Common myeloid progenitor, CD34-positive (primary cell): ENCODE data around the gene DIDO1.

Source experiments
- CTCF ChIA-PET: fragments of 350-600 bp; sonication (Branson Sonifier 250); formaldehyde crosslinking; loops from one replicate; lab custom pipeline; 2021; ENCODE audit warnings: antibody characterized with exemption; lab: Charles Lee
- POLR2A ChIA-PET: fragments of 350-600 bp; sonication (Branson Sonifier 250); formaldehyde crosslinking; loops from one replicate; lab custom pipeline; 2021; ENCODE audit warnings: antibody characterized with exemption; lab: Charles Lee
- DNase-seq, 3 donors: peaks; one replicate each; pipeline versions ENCODE4 v3.0.0 to v3.0.0-alpha.2; 2013
- H3K27ac ChIP-seq, 2 experiments: 1 replicate in 1 of 2; 2 replicates in 1 of 2; pipeline ENCODE4 v1.7.0; 2013; ENCODE audit warnings: inconsistent platforms in 2 of 2, low read length in 2 of 2, mild to moderate bottlenecking in 2 of 2, low read depth in 1 of 2, moderate library complexity in 1 of 2; ENCODE audit not compliant: severe bottlenecking in 2 of 2, insufficient read depth in 1 of 2, poor library complexity in 1 of 2
- H3K27me3 ChIP-seq, 5 experiments: replicated peaks in 2 of 5; 1 replicate in 3 of 5; 2 replicates in 2 of 5; pipeline versions ENCODE4 v1.6.1 to v1.7.0; 2013; ENCODE audit warnings: low read length in 4 of 5, mild to moderate bottlenecking in 2 of 5, moderate library complexity in 2 of 5, inconsistent platforms in 1 of 5; ENCODE audit not compliant: insufficient read depth in 5 of 5, control insufficient read depth in 4 of 5
- H3K36me3 ChIP-seq, 4 experiments: 1 replicate in 2 of 4; 2 replicates in 2 of 4; pipeline versions ENCODE4 v1.6.1 to v1.7.0; 2013; ENCODE audit warnings: low read length in 3 of 4, control low read depth in 1 of 4, mild to moderate bottlenecking in 1 of 4; ENCODE audit not compliant: control insufficient read depth in 4 of 4, insufficient read depth in 4 of 4
- H3K4me1 ChIP-seq, 4 experiments: 1 replicate in 3 of 4; 2 replicates in 1 of 4; pipeline versions ENCODE4 v1.6.1 to v1.7.1; 2013; ENCODE audit warnings: low read length in 3 of 4, mild to moderate bottlenecking in 3 of 4, control low read depth in 1 of 4, inconsistent platforms in 1 of 4, moderate library complexity in 1 of 4; ENCODE audit not compliant: control insufficient read depth in 4 of 4, insufficient read depth in 4 of 4; ENCODE audit errors: control extremely low read depth in 1 of 4
- H3K4me3 ChIP-seq, 7 experiments: 1 replicate in 4 of 7; 2 replicates in 3 of 7; pipeline versions ENCODE4 v1.5.1 to v1.7.0; 2013; ENCODE audit warnings: mild to moderate bottlenecking in 7 of 7, low read length in 6 of 7, moderate library complexity in 6 of 7, inconsistent platforms in 2 of 7, low read depth in 2 of 7, control low read depth in 1 of 7; ENCODE audit not compliant: insufficient read depth in 4 of 7, control insufficient read depth in 1 of 7; ENCODE audit errors: extremely low read depth in 1 of 7
- H3K9me3 ChIP-seq, 5 experiments: 1 replicate in 4 of 5; 2 replicates in 1 of 5; pipeline versions ENCODE4 v1.6.1 to v1.7.1; 2013; ENCODE audit warnings: low read length in 4 of 5, mild to moderate bottlenecking in 2 of 5, inconsistent platforms in 1 of 5, low read depth in 1 of 5, moderate library complexity in 1 of 5; ENCODE audit not compliant: control insufficient read depth in 4 of 5, insufficient read depth in 2 of 5; ENCODE audit errors: control extremely low read depth in 1 of 5
- WGBS: methylation state at CpG from one replicate; pipeline ENCODE4 v1.1.5; 2013; ENCODE audit not compliant: insufficient coverage; 5-methylcytosine and 5-hydroxymethylcytosine counted together

Gene DIDO1

GRCh38 chr20:62840244-62841197 lies 85.8 kb downstream of the DIDO1 start:
- ChIA-PET CTCF (interaction anchor here (1.6 kb wide), 1 partner anchor 18 kb away, joined by 4 read pairs; no protein-coding TSS in a partner anchor), POLR2A (no interaction called here)

DNA sequence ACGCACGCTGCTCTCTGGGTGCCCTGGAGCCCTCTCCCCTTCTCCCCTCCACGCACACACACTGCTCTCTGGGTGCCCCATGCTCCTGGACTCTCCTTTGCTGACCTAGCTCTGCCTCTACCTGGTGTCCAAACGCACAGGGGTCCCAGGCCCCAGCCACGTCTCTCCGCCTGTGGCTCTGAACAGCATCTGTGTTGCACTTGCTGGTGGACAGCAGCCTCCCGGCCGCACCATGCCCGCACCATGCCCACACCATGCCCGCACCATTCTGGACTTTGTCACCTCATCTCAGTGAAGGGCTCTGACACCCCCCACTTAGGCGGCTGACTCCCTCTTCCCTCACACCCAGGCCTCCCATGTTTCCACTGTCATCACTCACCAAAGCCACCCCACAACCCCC lies 86.5 kb downstream of the DIDO1 start:
- DNase-seq, result no peak
- no peaks in the 10 kb centered on the region for H3K27me3 ChIP-seq
- peaks cover 0 to 3% (median 0%) of the 10 kb centered on the region in 4 experiments for H3K4me1 ChIP-seq
- H3K4me3 ChIP-seq, result no peak overlapping the region
- 97% methylated on average over 11 of the region's 11 CpGs for WGBS
- no peaks in the 10 kb centered on the region for H3K9me3 ChIP-seq
- CTCF ChIA-PET, result interaction anchor here (1.7 kb wide), 1 partner anchor 15 kb away, joined by 3 read pairs; no protein-coding TSS in a partner anchor
- H3K36me3 ChIP-seq, result no peaks in the 10 kb centered on the region
- H3K27ac ChIP-seq, result no peak overlapping the region
- POLR2A ChIA-PET, result no interaction called here

More at GRCh38 chr20:62840244-62841197, 85.8 kb downstream of the DIDO1 start:
- Histone ChIP-seq H3K4me1 (peaks cover 0 to 3% (median 0%) of the 10 kb centered on the region in 4 experiments), H3K4me3 (no peak overlapping the region), H3K27ac (no peak overlapping the region), H3K27me3 (no peaks in the 10 kb centered on the region), H3K9me3 (no peaks in the 10 kb centered on the region), H3K36me3 (no peaks in the 10 kb centered on the region)
- DNase-seq, result no peak
- WGBS, result 96% methylated on average over 41 of the region's 45 CpGs

DNA sequence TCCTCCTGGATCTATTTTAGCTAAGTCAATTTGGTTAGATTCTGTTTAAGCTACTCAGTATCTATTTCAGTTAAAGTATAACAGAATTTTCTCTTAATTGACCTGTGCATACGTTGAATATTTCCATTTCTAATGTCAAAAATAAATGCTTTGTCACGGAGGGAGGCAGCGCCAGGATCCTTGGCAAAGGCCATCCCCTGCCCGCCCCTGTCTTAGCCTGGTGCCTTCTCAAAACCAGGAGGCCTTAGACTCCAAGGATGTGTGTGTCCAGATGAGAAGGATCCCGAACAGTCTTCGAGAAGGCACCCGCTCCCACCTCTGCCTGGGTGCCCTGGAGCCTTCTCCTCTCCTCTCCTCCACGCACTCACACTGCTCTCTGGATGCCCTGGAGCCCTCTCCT lies 87.0 kb downstream of the DIDO1 start:
- no peaks in the 10 kb centered on the region for H3K9me3 ChIP-seq
- H3K27me3 ChIP-seq, result no peaks in the 10 kb centered on the region
- no peak overlapping the region for H3K27ac ChIP-seq
- WGBS, result 93% methylated on average over 3 of the region's 8 CpGs
- POLR2A ChIA-PET, result no interaction called here
- no peak overlapping the region for H3K4me3 ChIP-seq
- no peaks in the 10 kb centered on the region for H3K36me3 ChIP-seq
- CTCF ChIA-PET, result interaction anchor here (0.6 to 1.7 kb wide), 4 partner anchors 14 to 246 kb away, joined by 3 to 4 read pairs (median 3); no protein-coding TSS in a partner anchor
- no peak for DNase-seq
- peaks cover 0 to 3% (median 0%) of the 10 kb centered on the region in 4 experiments for H3K4me1 ChIP-seq

DNA sequence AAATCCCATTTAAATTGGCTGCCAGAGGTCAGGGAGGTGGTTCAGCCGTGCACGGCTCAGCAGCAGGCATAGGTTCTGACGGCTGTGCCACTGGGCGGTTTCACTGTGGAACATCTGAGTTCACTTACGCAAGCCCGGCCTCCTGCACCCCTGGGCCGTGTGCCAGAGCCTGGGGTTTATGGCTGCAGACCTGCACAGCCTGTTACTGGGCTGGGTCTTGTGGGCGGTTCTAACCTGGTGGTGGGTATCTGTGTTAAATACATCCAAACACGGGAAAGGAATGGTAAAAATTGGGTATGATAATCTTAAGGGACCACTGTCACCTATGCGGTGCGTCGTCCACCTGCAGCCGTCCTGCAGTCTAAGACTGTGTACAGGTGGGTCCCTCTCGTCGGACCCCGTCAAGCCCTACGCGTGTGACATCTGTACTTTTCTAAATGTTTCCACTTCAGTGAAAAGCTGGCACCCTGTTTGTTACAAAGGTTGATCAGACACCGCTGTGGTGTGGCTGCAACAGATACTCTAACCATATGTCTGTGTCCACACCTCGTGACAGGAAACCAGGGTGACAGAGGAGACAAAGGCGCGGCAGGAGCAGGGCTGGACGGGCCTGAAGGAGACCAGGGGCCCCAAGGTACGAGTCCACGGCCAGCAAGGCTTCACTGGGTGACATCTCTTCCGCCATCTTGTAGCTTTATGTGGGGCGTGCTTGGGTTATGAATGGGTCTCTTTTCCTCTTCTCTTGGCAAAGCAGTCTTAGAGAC lies 88.0 kb downstream of the DIDO1 start:
- ChIA-PET CTCF (interaction anchor here (1.7 kb wide), 1 partner anchor 13 kb away, joined by 3 read pairs; no protein-coding TSS in a partner anchor), POLR2A (interaction anchor here (0.6 kb wide), 1 partner anchor 214 kb away, joined by 3 read pairs; no protein-coding TSS in a partner anchor)
- Histone ChIP-seq H3K4me1 (peaks cover 0 to 3% (median 0%) of the 10 kb centered on the region in 4 experiments), H3K9me3 (no peaks in the 10 kb centered on the region), H3K4me3 (no peak overlapping the region), H3K27ac (no peak overlapping the region), H3K36me3 (no peaks in the 10 kb centered on the region), H3K27me3 (no peaks in the 10 kb centered on the region)
- DNase-seq, result no peak
- 92% methylated on average over 26 of the region's 27 CpGs for WGBS

GRCh38 chr20:62837790-62838127 lies 88.5 kb downstream of the DIDO1 start:
- no peaks in the 10 kb centered on the region for H3K36me3 ChIP-seq
- ChIA-PET CTCF (no interaction called here), POLR2A (no interaction called here)
- no peaks in the 10 kb centered on the region for H3K9me3 ChIP-seq
- 91% methylated on average over 6 of the region's 8 CpGs for WGBS
- no peaks in the 10 kb centered on the region for H3K27me3 ChIP-seq
- H3K27ac ChIP-seq, result no peak overlapping the region
- DNase-seq, result no peak
- H3K4me1 ChIP-seq, result peaks cover 0 to 7% (median 4%) of the 10 kb centered on the region in 4 experiments
- H3K4me3 ChIP-seq, result no peak overlapping the region

- peaks cover 0 to 14% (median 11%) of the 10 kb centered on the region in 4 experiments for H3K4me1 ChIP-seq
- no peaks in the 10 kb centered on the region for H3K36me3 ChIP-seq
- no peaks in the 10 kb centered on the region for H3K9me3 ChIP-seq
- no peak overlapping the region for H3K4me3 ChIP-seq
- no peak for DNase-seq
- no peak overlapping the region for H3K27ac ChIP-seq
- POLR2A ChIA-PET, result no interaction called here
- H3K27me3 ChIP-seq, result no peaks in the 10 kb centered on the region
- CTCF ChIA-PET, result interaction anchor here (0.9 to 1.4 kb wide), 3 partner anchors 8 to 17 kb away, joined by 3 read pairs; no protein-coding TSS in a partner anchor
- 99% methylated on average over 17 of the region's 19 CpGs for WGBS
Measured at GRCh38 chr20:62836967-62837490, 89.3 kb downstream of the DIDO1 start.
